Measurements from ENCODE around the gene ALK.

Gene ALK

DNA sequence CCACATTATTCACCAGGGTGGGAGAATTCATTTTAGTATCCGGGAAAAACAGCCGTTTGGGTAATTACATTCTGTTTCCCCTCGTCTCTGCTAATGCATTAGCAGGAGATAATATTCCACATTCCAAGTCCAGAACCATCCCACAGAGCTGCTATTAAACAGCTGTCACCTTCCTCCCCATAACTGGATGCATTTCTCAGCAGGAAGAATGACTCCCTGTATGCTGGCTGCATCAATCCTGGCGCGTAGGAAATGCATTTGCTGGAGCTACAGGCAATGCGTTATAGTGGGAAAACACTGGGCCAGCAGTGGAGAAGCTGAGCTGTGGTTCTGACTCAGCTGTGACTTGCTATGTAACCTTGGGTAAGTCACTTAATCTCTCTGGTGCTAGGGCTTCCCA lies 560.2 kb downstream of the ALK start:
- H3K27me3 ChIP-seq (ENCODE audit: insufficient read depth, low read length), result no peaks in the 10 kb centered on the region
- H3K9me2 ChIP-seq (ENCODE audit: low read depth, low read length), result no peaks in the 10 kb centered on the region
- no peak for TF ChIP-seq EZH2 (IDR thresholded peaks at IDR 0.05; ENCODE audit: borderline replicate concordance, low read length)
- TF ChIP-seq, protein P1, sequence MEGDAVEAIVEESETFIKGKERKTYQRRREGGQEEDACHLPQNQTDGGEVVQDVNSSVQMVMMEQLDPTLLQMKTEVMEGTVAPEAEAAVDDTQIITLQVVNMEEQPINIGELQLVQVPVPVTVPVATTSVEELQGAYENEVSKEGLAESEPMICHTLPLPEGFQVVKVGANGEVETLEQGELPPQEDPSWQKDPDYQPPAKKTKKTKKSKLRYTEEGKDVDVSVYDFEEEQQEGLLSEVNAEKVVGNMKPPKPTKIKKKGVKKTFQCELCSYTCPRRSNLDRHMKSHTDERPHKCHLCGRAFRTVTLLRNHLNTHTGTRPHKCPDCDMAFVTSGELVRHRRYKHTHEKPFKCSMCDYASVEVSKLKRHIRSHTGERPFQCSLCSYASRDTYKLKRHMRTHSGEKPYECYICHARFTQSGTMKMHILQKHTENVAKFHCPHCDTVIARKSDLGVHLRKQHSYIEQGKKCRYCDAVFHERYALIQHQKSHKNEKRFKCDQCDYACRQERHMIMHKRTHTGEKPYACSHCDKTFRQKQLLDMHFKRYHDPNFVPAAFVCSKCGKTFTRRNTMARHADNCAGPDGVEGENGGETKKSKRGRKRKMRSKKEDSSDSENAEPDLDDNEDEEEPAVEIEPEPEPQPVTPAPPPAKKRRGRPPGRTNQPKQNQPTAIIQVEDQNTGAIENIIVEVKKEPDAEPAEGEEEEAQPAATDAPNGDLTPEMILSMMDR (IDR thresholded peaks at IDR 0.05; ENCODE audit: low read length), result no peak
- H3K4me1 ChIP-seq (ENCODE audit: insufficient read depth, low read length, severe bottlenecking), result no peaks in the 10 kb centered on the region
- H3K79me2 ChIP-seq (ENCODE audit: insufficient read depth, low read length), result no peaks in the 10 kb centered on the region
- H3K9me3 ChIP-seq (ENCODE audit: low read length), result no peaks in the 10 kb centered on the region
- H3K9ac ChIP-seq (ENCODE audit: low read length), result no peak overlapping the region
- H3K36me3 ChIP-seq (ENCODE audit: insufficient read depth, low read length), result no peaks in the 10 kb centered on the region
- H3K4me2 ChIP-seq (ENCODE audit: low read length), result no peak overlapping the region
- no peak overlapping the region for H3K27ac ChIP-seq (ENCODE audit: low read depth, low read length, poor library complexity, severe bottlenecking)
- H4K20me1 ChIP-seq (ENCODE audit: insufficient read depth, low read length), result no peaks in the 10 kb centered on the region
- H2AFZ ChIP-seq (ENCODE audit: low read length), result no peak overlapping the region
- H3K4me3 ChIP-seq (ENCODE audit: low read depth, low read length, poor library complexity, severe bottlenecking), result no peak overlapping the region
- no peaks in the 10 kb centered on the region for H3F3A ChIP-seq (ENCODE audit: insufficient read depth, low read length)

DNA sequence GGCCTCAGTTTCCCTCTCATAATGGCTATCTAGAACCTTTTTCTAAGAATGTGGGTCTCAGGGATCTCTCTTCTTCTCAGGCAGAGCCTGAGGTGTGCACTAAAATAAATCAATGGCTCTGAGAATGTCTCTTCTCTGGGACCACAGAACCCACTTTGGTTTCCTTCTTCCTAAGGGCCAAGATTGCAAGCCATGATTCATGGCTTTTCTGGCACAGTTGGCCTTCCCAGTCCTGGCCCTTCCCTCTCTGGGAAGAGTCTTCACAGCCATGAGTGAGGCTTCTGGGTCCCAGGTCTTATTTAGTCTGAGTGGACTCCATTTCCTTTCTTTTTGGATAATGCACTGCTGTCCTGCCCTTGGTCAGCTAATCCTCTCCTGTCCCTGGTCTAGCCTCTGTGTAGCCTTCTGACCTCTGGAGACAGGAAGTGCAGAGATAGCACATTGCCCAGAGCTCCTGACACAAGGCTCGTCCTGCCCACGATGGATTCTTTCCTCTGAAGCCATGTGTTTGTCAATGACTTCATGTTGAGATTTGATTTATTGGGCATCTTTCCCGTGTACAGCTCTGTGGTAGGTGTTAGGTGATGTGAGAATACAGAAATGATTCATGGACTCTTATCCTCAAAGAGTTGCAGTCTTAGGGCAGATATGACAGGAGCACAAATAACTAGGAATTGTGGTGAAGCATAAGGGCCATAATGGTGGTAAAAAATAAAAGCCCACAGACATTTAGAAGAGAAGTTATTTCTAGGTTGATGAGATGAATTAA lies 561.2 kb downstream of the ALK start:
- Histone ChIP-seq H3F3A (ENCODE audit: insufficient read depth, low read length) (no peaks in the 10 kb centered on the region), H3K4me3 (ENCODE audit: low read depth, low read length, poor library complexity, severe bottlenecking) (no peak overlapping the region), H3K27me3 (ENCODE audit: insufficient read depth, low read length) (no peaks in the 10 kb centered on the region), H3K9me2 (ENCODE audit: low read depth, low read length) (no peaks in the 10 kb centered on the region), H3K36me3 (ENCODE audit: insufficient read depth, low read length) (no peaks in the 10 kb centered on the region), H3K9ac (ENCODE audit: low read length) (no peak overlapping the region), H3K4me2 (ENCODE audit: low read length) (no peak overlapping the region), H3K4me1 (ENCODE audit: insufficient read depth, low read length, severe bottlenecking) (no peaks in the 10 kb centered on the region), H2AFZ (ENCODE audit: low read length) (no peak overlapping the region), H4K20me1 (ENCODE audit: insufficient read depth, low read length) (no peaks in the 10 kb centered on the region), H3K79me2 (ENCODE audit: insufficient read depth, low read length) (no peaks in the 10 kb centered on the region), H3K27ac (ENCODE audit: low read depth, low read length, poor library complexity, severe bottlenecking) (no peak overlapping the region), H3K9me3 (ENCODE audit: low read length) (no peaks in the 10 kb centered on the region)
- no peak for TF ChIP-seq EZH2 (IDR thresholded peaks at IDR 0.05; ENCODE audit: borderline replicate concordance, low read length)
- TF ChIP-seq, protein P1 (IDR thresholded peaks at IDR 0.05; ENCODE audit: low read length), result no peak

DNA sequence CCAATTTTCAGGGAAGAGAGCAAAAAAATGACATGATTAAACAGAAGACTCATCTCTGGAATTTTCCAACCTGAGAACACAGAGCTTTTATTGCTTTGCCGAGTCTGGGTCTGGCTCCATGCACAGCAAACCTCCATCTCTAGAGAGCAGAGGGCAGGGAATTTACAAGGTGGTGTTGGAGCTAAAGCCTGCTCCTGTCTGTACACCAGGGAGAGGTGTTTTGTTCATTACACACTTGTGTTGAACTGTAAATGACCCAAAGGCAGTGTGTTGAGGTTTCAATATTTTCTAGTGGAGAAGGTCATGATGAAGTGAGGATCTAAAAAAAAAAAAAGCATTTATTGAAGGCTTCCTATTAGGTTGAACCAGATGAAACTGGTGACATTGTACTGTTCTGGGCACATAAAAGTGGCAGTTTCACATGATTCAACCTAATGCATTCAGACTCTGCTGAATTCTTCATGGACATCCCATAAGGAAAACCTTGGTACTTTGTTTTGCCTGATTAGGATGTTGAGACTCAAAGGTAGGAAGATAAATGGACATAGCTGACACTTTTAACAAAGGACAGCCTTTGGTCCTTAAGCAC lies 567.9 kb downstream of the ALK start:
- H3K79me2 ChIP-seq (ENCODE audit: insufficient read depth, low read length), result no peaks in the 10 kb centered on the region
- H3K27ac ChIP-seq (ENCODE audit: low read depth, low read length, poor library complexity, severe bottlenecking), result no peak overlapping the region
- no peaks in the 10 kb centered on the region for H3K27me3 ChIP-seq (ENCODE audit: insufficient read depth, low read length)
- H3K36me3 ChIP-seq (ENCODE audit: insufficient read depth, low read length), result no peaks in the 10 kb centered on the region
- no peaks in the 10 kb centered on the region for H3K9me2 ChIP-seq (ENCODE audit: low read depth, low read length)
- no peak overlapping the region for H2AFZ ChIP-seq (ENCODE audit: low read length)
- H4K20me1 ChIP-seq (ENCODE audit: insufficient read depth, low read length), result no peaks in the 10 kb centered on the region
- no peaks in the 10 kb centered on the region for H3K4me1 ChIP-seq (ENCODE audit: insufficient read depth, low read length, severe bottlenecking)
- no peak overlapping the region for H3K4me3 ChIP-seq (ENCODE audit: low read depth, low read length, poor library complexity, severe bottlenecking)
- H3K9me3 ChIP-seq (ENCODE audit: low read length), result no peaks in the 10 kb centered on the region
- TF ChIP-seq, protein P1 (IDR thresholded peaks at IDR 0.05; ENCODE audit: low read length), result no peak
- TF ChIP-seq EZH2 (IDR thresholded peaks at IDR 0.05; ENCODE audit: borderline replicate concordance, low read length), result no peak
- H3F3A ChIP-seq (ENCODE audit: insufficient read depth, low read length), result no peaks in the 10 kb centered on the region
- H3K9ac ChIP-seq (ENCODE audit: low read length), result no peak overlapping the region
- no peak overlapping the region for H3K4me2 ChIP-seq (ENCODE audit: low read length)
